Osteocyte (in vitro differentiated cells): ENCODE results near the gene CACNA1A. TPM values are rescaled to one million over a fixed set of nuclear protein-coding genes. Genes with fewer than 3 reads are reported as not detected.

Source experiments
- DNase-seq: peaks from one replicate; pipeline ENCODE4 v3.0.0; 2021; ENCODE audit warnings: mixed read lengths; ENCODE audit not compliant: unreplicated experiment; ENCODE audit errors: extremely low spot score
- H3K27ac Mint-ChIP-seq: one replicate; pipeline ENCODE4 v1.8.0; 2021; ENCODE audit warnings: mild to moderate bottlenecking, mixed read lengths; ENCODE audit not compliant: unreplicated experiment
- H3K27me3 Mint-ChIP-seq: one replicate; pipeline ENCODE4 v1.8.0; 2021; ENCODE audit warnings: mixed read lengths; ENCODE audit not compliant: unreplicated experiment
- H3K36me3 Mint-ChIP-seq: one replicate; pipeline ENCODE4 v1.8.0; 2021; ENCODE audit warnings: mixed read lengths; ENCODE audit not compliant: unreplicated experiment
- H3K4me1 Mint-ChIP-seq: one replicate; pipeline ENCODE4 v1.8.0; 2021; ENCODE audit warnings: mixed read lengths; ENCODE audit not compliant: unreplicated experiment
- H3K4me3 Mint-ChIP-seq: one replicate; pipeline ENCODE4 v1.8.0; 2021; ENCODE audit warnings: mild to moderate bottlenecking, moderate library complexity, mixed read lengths; ENCODE audit not compliant: unreplicated experiment
- H3K9me3 Mint-ChIP-seq: one replicate; pipeline ENCODE4 v1.8.0; 2021; ENCODE audit warnings: mixed read lengths; ENCODE audit not compliant: unreplicated experiment
- total RNA-seq: library from RNA; stranded (reverse); gene quantifications from 2 replicates; pipeline ENCODE4 v1.2.1, GENCODE V29; 2021
- TF ChIP-seq, protein P1 (sequence below): fragments of 200-600 bp; sonication (generic); IDR thresholded peaks from 2 replicates; pipeline ENCODE4 v1.5.0; 2021; ENCODE audit warnings: antibody characterized with exemption, mild to moderate bottlenecking, moderate library complexity

Gene CACNA1A
- total RNA-seq, 1 donor from 2014 or later: 2.3 TPM

DNA sequence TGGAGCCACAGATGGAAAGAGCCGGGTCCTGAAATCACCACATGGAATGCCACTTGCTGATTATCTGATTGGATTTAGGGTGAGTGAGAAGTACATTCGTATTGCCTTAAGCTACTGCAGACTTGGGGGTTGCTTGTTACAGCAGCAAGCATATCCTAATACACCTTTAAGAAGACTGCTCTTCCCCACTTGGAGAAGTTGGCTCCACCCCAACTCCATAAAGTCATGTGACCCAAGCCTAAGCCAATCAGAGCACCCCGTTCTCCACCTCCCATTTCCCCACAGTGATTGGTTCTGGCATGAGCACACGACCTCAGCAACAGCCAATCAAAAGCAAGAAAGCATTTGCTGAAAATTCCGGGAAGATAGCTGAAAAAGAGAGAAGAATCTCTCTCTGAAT, 23.1 kb downstream of the CACNA1A start:
- Mint-ChIP-seq H3K27ac (no peak overlapping the region), H3K36me3 (no peaks in the 10 kb centered on the region), H3K4me1 (no peaks in the 10 kb centered on the region), H3K9me3 (no peaks in the 10 kb centered on the region), H3K27me3 (no peaks in the 10 kb centered on the region), H3K4me3 (no peak overlapping the region)
- TF ChIP-seq, protein P1, sequence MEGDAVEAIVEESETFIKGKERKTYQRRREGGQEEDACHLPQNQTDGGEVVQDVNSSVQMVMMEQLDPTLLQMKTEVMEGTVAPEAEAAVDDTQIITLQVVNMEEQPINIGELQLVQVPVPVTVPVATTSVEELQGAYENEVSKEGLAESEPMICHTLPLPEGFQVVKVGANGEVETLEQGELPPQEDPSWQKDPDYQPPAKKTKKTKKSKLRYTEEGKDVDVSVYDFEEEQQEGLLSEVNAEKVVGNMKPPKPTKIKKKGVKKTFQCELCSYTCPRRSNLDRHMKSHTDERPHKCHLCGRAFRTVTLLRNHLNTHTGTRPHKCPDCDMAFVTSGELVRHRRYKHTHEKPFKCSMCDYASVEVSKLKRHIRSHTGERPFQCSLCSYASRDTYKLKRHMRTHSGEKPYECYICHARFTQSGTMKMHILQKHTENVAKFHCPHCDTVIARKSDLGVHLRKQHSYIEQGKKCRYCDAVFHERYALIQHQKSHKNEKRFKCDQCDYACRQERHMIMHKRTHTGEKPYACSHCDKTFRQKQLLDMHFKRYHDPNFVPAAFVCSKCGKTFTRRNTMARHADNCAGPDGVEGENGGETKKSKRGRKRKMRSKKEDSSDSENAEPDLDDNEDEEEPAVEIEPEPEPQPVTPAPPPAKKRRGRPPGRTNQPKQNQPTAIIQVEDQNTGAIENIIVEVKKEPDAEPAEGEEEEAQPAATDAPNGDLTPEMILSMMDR: no peak
- DNase-seq: no peak

DNA sequence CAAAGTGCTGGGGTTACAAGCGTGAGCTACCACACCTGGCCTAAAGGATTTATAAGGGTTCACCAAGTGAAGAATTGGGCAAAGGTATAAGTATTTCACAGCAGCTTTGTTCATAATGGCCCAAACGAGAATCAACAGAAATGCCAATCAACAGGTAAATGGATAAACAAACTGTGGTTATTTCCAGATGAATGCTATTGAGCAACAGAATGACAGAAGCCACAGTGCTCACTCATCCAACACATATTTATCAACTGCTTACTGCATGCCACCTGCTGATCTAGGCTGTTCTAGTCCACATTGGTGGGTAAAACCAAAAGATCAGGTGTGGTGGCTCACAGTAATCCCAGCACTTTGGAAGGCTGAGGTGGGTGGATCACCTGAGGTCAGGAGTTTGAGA, 27.7 kb downstream of the CACNA1A start:
- Mint-ChIP-seq H3K4me3 (no peak overlapping the region), H3K27ac (no peak overlapping the region), H3K27me3 (no peaks in the 10 kb centered on the region)

DNA sequence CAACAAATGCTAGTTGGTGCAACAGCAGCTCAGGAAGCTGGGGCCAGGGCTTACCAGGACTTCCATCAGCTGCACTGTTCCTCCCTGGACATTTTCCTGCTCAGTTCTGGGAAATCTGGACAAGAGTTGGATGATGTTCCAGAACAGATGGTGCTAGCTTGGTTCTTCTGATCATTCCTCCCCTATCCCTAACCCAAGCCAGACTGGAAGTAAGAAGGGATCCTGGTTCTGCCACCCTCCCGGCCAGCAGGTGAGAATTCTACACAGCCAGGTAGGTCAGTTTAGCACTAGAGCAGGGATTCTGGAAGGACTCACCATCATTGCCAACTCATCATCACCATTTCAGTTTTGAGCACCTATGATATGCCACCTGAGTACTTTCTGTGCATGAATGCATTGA, 30.2 kb downstream of the CACNA1A start:
- no peaks in the 10 kb centered on the region for H3K27me3 Mint-ChIP-seq
- no peaks in the 10 kb centered on the region for H3K36me3 Mint-ChIP-seq
- peaks cover 32% of the 10 kb centered on the region for H3K9me3 Mint-ChIP-seq
- H3K27ac Mint-ChIP-seq: no peak overlapping the region
- no peak overlapping the region for H3K4me3 Mint-ChIP-seq
- no peak for DNase-seq
- TF ChIP-seq, protein P1: no peak
- H3K4me1 Mint-ChIP-seq: no peaks in the 10 kb centered on the region

More for the DNA sequence above, 27.7 kb downstream of the CACNA1A start:
- Mint-ChIP-seq H3K9me3 (peaks cover 26% of the 10 kb centered on the region), H3K4me1 (no peaks in the 10 kb centered on the region), H3K36me3 (no peaks in the 10 kb centered on the region)
- TF ChIP-seq, protein P1: no peak
- no peak for DNase-seq

DNA sequence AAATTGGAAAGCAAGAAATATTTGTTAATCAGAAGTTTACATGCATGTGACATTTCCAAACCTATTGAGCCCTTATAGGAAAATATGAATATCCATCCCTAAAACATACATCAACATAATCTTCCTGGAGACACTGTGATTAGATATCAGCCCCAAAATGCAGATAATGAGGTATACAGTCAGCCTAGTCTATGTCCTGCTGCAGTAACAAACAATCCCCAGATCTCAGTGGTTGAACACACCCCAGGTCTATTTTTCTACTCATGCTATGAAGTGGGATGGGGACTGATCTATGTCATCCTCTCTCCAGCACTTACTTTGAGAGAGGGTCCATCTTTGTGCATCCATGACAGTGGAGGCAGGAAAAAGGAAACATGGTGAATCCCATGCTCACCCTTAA, 31.2 kb downstream of the CACNA1A start:
- no peak overlapping the region for H3K4me3 Mint-ChIP-seq
- H3K27ac Mint-ChIP-seq: no peak overlapping the region
- no peaks in the 10 kb centered on the region for H3K27me3 Mint-ChIP-seq
- H3K36me3 Mint-ChIP-seq: no peaks in the 10 kb centered on the region
- H3K9me3 Mint-ChIP-seq: peaks cover 34% of the 10 kb centered on the region
- TF ChIP-seq, protein P1: no peak
- DNase-seq: no peak
- H3K4me1 Mint-ChIP-seq: no peaks in the 10 kb centered on the region

DNA sequence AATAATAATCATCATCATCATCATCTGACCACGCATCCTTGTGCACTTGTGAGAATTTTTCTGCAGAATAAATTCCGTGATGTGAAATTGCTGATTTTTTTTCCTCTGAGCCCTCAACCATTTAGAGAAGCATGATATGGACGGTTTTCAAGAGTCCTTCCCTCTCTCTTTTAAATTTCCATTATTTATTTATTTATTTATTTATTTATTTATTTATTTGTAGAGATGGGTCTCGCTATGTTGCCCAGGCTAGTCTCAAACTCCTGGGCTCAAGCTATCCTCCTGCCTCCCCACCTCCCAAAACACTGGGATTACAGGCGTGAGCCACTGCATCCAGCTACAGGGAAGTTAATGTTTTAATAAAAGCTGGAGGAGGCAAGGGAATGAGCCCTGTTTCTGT, 39.6 kb downstream of the CACNA1A start:
- no peaks in the 10 kb centered on the region for H3K4me1 Mint-ChIP-seq
- TF ChIP-seq, protein P1: no peak
- no peaks in the 10 kb centered on the region for H3K27me3 Mint-ChIP-seq

More for the DNA sequence above, 39.6 kb downstream of the CACNA1A start:
- Mint-ChIP-seq H3K27ac (no peak overlapping the region), H3K36me3 (no peaks in the 10 kb centered on the region), H3K9me3 (peaks cover 11% of the 10 kb centered on the region), H3K4me3 (no peak overlapping the region)
- DNase-seq: no peak
